Tibial nerve (tissue), 4 donors: Measurements from ENCODE around the gene ZFYVE28. TPM values are rescaled to one million over a fixed set of nuclear protein-coding genes. Genes with fewer than 3 reads are reported as not detected.

Experiments
- DNase-seq, 2 donors: peaks; one replicate each; pipeline ENCODE4 v3.0.0-alpha.2; 2019; ENCODE audit warnings: low spot score in 2 of 2
- H3K27ac ChIP-seq, 4 donors: fragments of 200-600 bp; sonication (generic) in 3 of 4; one replicate each; pipeline ENCODE4 v1.5.1; 2017 to 2019; ENCODE audit warnings: mild to moderate bottlenecking in 1 of 4
- H3K27me3 ChIP-seq, 2 donors: fragments of 200-600 bp; sonication (generic) in 1 of 2; one replicate each; pipeline versions ENCODE4 v1.5.1 to v1.6.0; 2017 to 2019
- H3K36me3 ChIP-seq, 3 donors: fragments of 200-600 bp; sonication (generic); one replicate each; pipeline ENCODE4 v1.5.1; 2018 to 2019
- H3K4me1 ChIP-seq, 4 donors: fragments of 200-600 bp; sonication (generic) in 3 of 4; one replicate each; pipeline ENCODE4 v1.5.1; 2017 to 2019
- H3K4me3 ChIP-seq, 4 donors: fragments of 200-600 bp; sonication (generic) in 3 of 4; one replicate each; pipeline ENCODE4 v1.5.1; 2017 to 2019; ENCODE audit warnings: mild to moderate bottlenecking in 1 of 4, moderate library complexity in 1 of 4
- H3K9me3 ChIP-seq, 4 donors: fragments of 200-600 bp; sonication (generic) in 3 of 4; one replicate each; pipeline ENCODE4 v1.5.1; 2017 to 2019
- CTCF ChIP-seq, 5 experiments: fragments of 200-600 bp in 3 of 5; fragments of 450-650 bp in 2 of 5; sonication (generic) in 3 of 5; IDR thresholded peaks; one replicate each; pipeline ENCODE4 v1.5.1; 2016 to 2019; ENCODE audit warnings: antibody characterized with exemption in 5 of 5, mild to moderate bottlenecking in 3 of 5, moderate library complexity in 2 of 5
- EP300 ChIP-seq, 2 donors: sonication (generic); formaldehyde crosslinking; IDR thresholded peaks; one replicate each; pipeline ENCODE4 v1.6.1; 2017; ENCODE audit warnings: antibody characterized with exemption in 2 of 2, mild to moderate bottlenecking in 1 of 2
- POLR2A ChIP-seq, 2 donors: fragments of 450-650 bp; IDR thresholded peaks; one replicate each; pipeline ENCODE4 v1.6.1; 2017; ENCODE audit warnings: antibody characterized with exemption in 2 of 2, mild to moderate bottlenecking in 2 of 2, moderate library complexity in 2 of 2
- WGBS, 2 donors: methylation state at CpG; one replicate each; pipeline ENCODE4 v1.1.5; 2018; 5-methylcytosine and 5-hydroxymethylcytosine counted together
- total RNA-seq, 4 donors: library from RNA; depleted of rRNA; stranded (reverse); fragments of >200 nt; gene quantifications; one replicate each; pipeline ENCODE4 v1.1.0, GENCODE V29; 2016

ZFYVE28 gene
- total RNA-seq, 4 donors from 2014 or later, result 16.2 to 44.4 (median 26.5) TPM

- no peak for DNase-seq
- TF ChIP-seq POLR2A (IDR thresholded peaks at IDR 0.05) (no peak), CTCF (IDR thresholded peaks at IDR 0.05) (no peak), EP300 (IDR thresholded peaks at IDR 0.05) (no peak)
- Histone ChIP-seq H3K27ac (no peak overlapping the region), H3K4me1 (no peaks in the 10 kb centered on the region), H3K4me3 (no peak overlapping the region), H3K36me3 (peaks cover 0 to 58% (median 0%) of the 10 kb centered on the region in 3 donors), H3K9me3 (no peaks in the 10 kb centered on the region), H3K27me3 (no peaks in the 10 kb centered on the region)
- 77 to 83% methylated on average over 30 to 36 of the region's 39 CpGs for WGBS, 2 donors
Observed at GRCh38 chr4:2339458-2340271, 78.8 kb downstream of the ZFYVE28 start.

- H3K9me3 ChIP-seq, result no peaks in the 10 kb centered on the region
- H3K4me3 ChIP-seq, result no peak overlapping the region
- 88 to 91% methylated on average over 27 of the region's 27 CpGs for WGBS, 2 donors
- H3K27me3 ChIP-seq, result no peaks in the 10 kb centered on the region
- H3K27ac ChIP-seq, result no peak overlapping the region
- TF ChIP-seq POLR2A (IDR thresholded peaks at IDR 0.05) (no peak), CTCF (IDR thresholded peaks at IDR 0.05) (no peak), EP300 (IDR thresholded peaks at IDR 0.05) (no peak)
- no peak for DNase-seq
- peaks cover 0 to 63% (median 0%) of the 10 kb centered on the region in 3 donors for H3K36me3 ChIP-seq
- H3K4me1 ChIP-seq, result no peaks in the 10 kb centered on the region
Observed at GRCh38 chr4:2338754-2339457, 79.5 kb downstream of the ZFYVE28 start.

- TF ChIP-seq EP300 (IDR thresholded peaks at IDR 0.05), result no peak
- TF ChIP-seq CTCF (IDR thresholded peaks at IDR 0.05), result no peak
- TF ChIP-seq POLR2A (IDR thresholded peaks at IDR 0.05), result no peak
- WGBS, 2 donors, result 89 to 94% methylated on average over 11 to 13 of the region's 13 CpGs
- Histone ChIP-seq H3K4me1 (no peaks in the 10 kb centered on the region), H3K4me3 (no peak overlapping the region), H3K36me3 (peaks cover 0 to 70% (median 0%) of the 10 kb centered on the region in 3 donors), H3K27ac (no peak overlapping the region), H3K9me3 (no peaks in the 10 kb centered on the region), H3K27me3 (no peaks in the 10 kb centered on the region)
- DNase-seq, result no peak
Observed at GRCh38 chr4:2337896-2338295, 80.5 kb downstream of the ZFYVE28 start.

GRCh38 chr4:2337131-2337723 is 81.2 kb downstream of the ZFYVE28 start:
- H3K27ac ChIP-seq, result no peak overlapping the region
- TF ChIP-seq CTCF (IDR thresholded peaks at IDR 0.05) (no peak), POLR2A (IDR thresholded peaks at IDR 0.05) (no peak), EP300 (IDR thresholded peaks at IDR 0.05) (no peak)
- DNase-seq, result no peak
- no peaks in the 10 kb centered on the region for H3K4me1 ChIP-seq
- H3K27me3 ChIP-seq, result no peaks in the 10 kb centered on the region
- H3K4me3 ChIP-seq, result no peak overlapping the region
- H3K36me3 ChIP-seq, result peaks cover 0 to 77% (median 0%) of the 10 kb centered on the region in 3 donors
- H3K9me3 ChIP-seq, result no peaks in the 10 kb centered on the region
- WGBS, 2 donors, result 84 to 86% methylated on average over 18 to 20 of the region's 20 CpGs

- TF ChIP-seq CTCF (IDR thresholded peaks at IDR 0.05) (no peak), POLR2A (IDR thresholded peaks at IDR 0.05) (no peak), EP300 (IDR thresholded peaks at IDR 0.05) (no peak)
- no peak for DNase-seq
- Histone ChIP-seq H3K4me1 (no peaks in the 10 kb centered on the region), H3K27me3 (no peaks in the 10 kb centered on the region), H3K36me3 (peaks cover 0 to 81% (median 0%) of the 10 kb centered on the region in 3 donors), H3K9me3 (no peaks in the 10 kb centered on the region), H3K27ac (no peak overlapping the region), H3K4me3 (no peak overlapping the region)
Observed at GRCh38 chr4:2336659-2337058, 81.8 kb downstream of the ZFYVE28 start.
